IPS-20b (cell line): ENCODE data around the gene TEX14.
"Not testable (repeated sequence)": the region's sequence is repeated elsewhere in the genome, so short reads cannot be mapped to it uniquely, and the experiment has no call there.

Source experiments
- H3K27ac ChIP-seq: one replicate; pipeline ENCODE4 v1.5.1; 2013; ENCODE audit warnings: low read length
- H3K27me3 ChIP-seq: 2 replicates; pipeline ENCODE4 v1.6.1; 2013; ENCODE audit warnings: mild to moderate bottlenecking, low read length, inconsistent platforms; ENCODE audit not compliant: insufficient read depth
- H3K36me3 ChIP-seq: 2 replicates; pipeline ENCODE4 v1.6.1; 2013; ENCODE audit warnings: low read depth, mild to moderate bottlenecking, inconsistent platforms, low read length, moderate library complexity; ENCODE audit not compliant: insufficient read depth
- H3K4me1 ChIP-seq: 2 replicates; pipeline ENCODE4 v1.6.1; 2013; ENCODE audit warnings: mild to moderate bottlenecking, control low read depth, inconsistent platforms, low read length, moderate library complexity; ENCODE audit not compliant: insufficient read depth
- H3K4me3 ChIP-seq: 2 replicates; pipeline ENCODE4 v1.5.1; 2013; ENCODE audit warnings: mild to moderate bottlenecking, low read length, inconsistent platforms
- H3K9ac ChIP-seq: 2 replicates; pipeline ENCODE4 v1.6.1; 2013; ENCODE audit warnings: low read depth, mild to moderate bottlenecking, inconsistent platforms, low read length, moderate library complexity
- H3K9me3 ChIP-seq: 2 replicates; pipeline ENCODE4 v1.6.1; 2013; ENCODE audit warnings: mild to moderate bottlenecking, low read depth, low read length, inconsistent platforms; ENCODE audit not compliant: insufficient read depth

The TEX14 gene

DNA sequence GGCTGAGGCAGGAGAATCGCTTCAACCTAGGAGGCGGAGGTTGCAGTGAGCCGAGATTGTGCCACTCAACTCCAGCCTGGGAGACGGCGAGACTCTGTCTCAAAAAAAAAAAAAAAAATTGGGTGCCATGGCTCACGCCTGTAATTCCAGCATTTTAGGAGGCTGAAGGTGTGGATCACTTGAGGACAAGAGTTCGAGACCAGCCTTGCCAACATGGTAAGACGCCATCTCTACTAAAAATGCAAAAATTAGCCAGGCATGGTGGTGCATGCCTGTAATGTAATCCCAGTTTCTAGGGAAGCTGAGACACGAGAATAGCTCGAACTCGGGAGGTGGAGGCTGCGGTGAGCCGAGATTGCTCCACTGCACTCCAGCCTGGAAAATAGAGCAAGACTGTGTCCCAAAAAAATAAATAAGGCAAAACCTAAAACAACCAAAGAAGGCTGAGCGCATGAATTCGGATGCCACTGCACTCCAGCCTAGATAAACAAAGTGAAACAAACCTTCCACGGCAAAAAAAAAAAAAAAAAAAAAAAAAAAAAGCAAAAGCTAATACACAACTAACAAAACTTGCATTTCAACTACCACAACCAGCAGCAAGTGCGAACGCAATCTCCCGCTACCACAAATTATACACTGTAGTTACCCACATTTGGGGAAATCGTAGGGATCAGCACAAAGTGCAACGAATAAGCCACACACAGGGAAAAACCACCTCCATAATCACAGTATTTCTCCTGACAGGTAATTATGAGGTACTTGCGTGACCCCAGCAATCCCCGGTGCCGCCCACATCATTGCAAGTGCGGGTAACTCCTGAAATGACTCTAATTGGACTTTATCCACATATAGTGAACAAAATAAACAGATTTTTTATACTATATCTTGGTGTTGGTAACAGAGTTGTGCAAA, 25.6 kb downstream of the TEX14 start:
- Histone ChIP-seq H3K9me3 (no peaks in the 10 kb centered on the region), H3K4me3 (no peak overlapping the region), H3K36me3 (no peaks in the 10 kb centered on the region), H3K27me3 (no peaks in the 10 kb centered on the region), H3K4me1 (no peaks in the 10 kb centered on the region), H3K9ac (no peak overlapping the region), H3K27ac (no peak overlapping the region)

DNA sequence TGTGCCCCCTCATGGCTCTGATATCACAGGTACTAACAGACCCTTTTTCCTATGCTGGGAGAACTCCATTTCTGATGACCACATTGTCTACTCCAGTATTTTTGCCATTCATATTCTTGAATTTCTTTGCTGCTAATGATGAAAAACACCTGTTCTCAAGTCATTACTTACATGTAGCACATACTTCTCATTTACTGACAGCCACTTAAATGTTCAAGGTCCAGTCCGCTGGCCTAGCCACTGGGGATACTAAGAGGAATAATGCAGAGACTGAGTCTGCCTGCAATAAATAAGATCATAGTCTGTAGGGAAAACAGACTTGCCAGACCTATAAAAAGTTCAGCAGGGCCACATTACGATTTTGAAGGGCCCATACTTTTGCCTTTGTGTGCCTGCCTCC, 27.5 kb downstream of the TEX14 start:
- H3K27ac ChIP-seq = no peak overlapping the region
- H3K27me3 ChIP-seq = no peaks in the 10 kb centered on the region

DNA sequence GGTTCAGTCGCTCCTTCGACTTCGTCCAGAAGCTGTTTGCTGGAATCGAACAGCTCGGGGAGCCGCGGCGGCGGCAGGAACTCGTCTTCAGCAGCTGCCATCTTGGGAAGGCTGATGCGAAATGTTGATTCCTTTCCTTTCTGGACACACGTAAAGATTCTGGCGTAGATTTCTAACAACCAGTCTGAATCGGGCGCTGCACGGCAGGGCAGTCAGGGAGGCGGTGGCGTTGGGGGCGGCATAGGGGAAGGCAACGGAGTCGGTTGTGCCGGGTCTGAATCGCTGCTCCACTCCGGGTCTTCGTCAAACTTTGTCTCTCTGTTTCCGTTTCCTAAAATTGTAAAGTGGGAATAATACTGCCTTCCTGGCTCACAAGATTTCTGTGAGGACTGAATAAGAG, 30.3 kb downstream of the TEX14 start:
- no peaks in the 10 kb centered on the region for H3K9me3 ChIP-seq
- peaks cover 8% of the 10 kb centered on the region; the same call in 1 of the 2 replicates for H3K4me1 ChIP-seq
- H3K36me3 ChIP-seq = no peaks in the 10 kb centered on the region
- no peak overlapping the region for H3K9ac ChIP-seq
- H3K27me3 ChIP-seq = no peaks in the 10 kb centered on the region
- H3K4me3 ChIP-seq = no peak overlapping the region
- no peak overlapping the region for H3K27ac ChIP-seq

More for the DNA sequence above, 27.5 kb downstream of the TEX14 start:
- Histone ChIP-seq H3K9ac (no peak overlapping the region), H3K4me3 (no peak overlapping the region), H3K36me3 (no peaks in the 10 kb centered on the region), H3K9me3 (no peaks in the 10 kb centered on the region), H3K4me1 (no peaks in the 10 kb centered on the region)

DNA sequence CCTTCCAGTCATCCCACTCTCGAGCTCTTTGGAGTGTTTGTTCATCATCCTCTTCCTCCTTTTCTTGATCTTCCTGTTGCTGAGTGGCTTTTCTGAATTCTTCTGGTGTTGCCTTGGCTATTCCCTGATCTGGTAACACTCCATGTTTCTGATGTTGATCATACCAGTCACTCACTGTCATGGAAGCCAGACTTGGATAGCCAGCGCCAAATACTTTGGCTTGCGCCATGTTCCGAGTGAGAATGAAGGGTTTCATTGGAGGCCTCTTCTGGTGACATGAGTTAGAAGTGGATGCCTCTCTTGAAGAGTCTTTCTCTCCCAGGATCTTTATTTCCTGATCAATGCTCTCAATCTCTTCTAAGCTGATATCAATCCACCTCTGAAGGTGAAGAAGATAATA, 31.2 kb downstream of the TEX14 start:
- Histone ChIP-seq H3K27me3 (no peaks in the 10 kb centered on the region), H3K9me3 (no peaks in the 10 kb centered on the region), H3K27ac (no peak overlapping the region), H3K4me3 (no peak overlapping the region), H3K36me3 (no peaks in the 10 kb centered on the region), H3K9ac (no peak overlapping the region), H3K4me1 (peaks cover 8% of the 10 kb centered on the region; the same call in 1 of the 2 replicates)

DNA sequence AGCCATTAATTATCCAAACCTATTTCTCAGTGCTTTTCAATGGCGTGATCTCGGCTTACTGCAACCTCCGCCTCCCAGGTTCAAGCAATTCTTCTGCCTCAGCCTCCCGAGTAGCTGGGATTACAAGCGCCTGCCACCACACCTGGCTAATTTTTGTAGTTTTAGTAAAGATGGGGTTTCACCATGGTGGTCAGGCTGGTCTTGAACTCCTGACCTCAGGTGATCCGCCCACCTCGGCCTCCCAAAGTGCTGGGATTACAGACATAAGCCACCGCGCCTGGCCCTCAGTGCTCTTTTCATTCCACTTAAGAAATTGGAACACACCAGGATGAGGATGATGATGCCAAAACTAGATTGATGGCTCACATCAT, 32.1 kb downstream of the TEX14 start:
- H3K36me3 ChIP-seq, H3K9me3 ChIP-seq, H3K4me1 ChIP-seq, H3K27ac ChIP-seq, H3K27me3 ChIP-seq: not testable (repeated sequence)
- H3K4me3 ChIP-seq = peak overlapping the region; percentile 66
- peak overlapping the region; percentile 88; the same call in 1 of the 2 replicates for H3K9ac ChIP-seq

DNA sequence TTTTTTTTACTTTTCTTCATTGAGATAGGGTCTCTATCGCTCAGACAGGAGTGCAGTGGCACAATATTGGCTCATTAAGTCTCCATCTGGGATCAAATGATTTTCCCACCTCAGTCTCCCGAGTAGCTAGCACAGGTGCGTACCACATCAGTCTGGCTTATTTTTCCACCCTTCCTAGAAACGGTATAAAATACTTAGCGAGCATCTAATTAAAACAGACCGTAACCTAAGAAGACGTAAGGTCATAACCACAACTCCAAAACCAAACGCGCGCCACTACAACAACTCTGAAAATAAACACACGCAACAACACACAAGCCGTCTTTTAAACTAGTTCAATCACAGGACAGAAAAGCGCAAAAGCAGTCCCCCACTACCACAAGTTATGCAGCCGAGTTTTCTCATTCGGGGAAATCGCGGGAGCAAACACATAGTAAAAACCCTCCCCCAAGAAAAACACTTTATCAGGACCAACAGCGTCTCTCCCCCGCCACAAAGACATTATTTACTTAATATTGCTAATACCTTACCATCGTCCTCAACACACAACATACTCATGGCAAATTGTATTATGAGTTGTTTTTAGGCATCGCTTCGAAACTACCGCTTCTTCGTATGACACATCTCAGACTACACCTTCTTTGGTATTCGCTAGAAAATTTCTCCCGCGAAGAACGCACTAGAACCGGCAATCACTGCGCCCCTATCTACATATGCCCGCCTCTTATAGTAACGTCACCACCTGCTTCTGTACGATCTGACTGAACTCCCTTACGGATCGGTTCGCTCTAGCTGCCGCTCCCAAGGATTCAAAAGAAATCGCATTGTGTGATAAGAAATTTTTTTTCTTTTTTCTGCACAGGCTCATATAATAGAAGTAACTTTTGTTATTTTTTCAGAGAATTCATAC, 32.8 kb downstream of the TEX14 start:
- H3K4me1 ChIP-seq = peaks cover 8% of the 10 kb centered on the region; the same call in 1 of the 2 replicates
- H3K4me3 ChIP-seq = peak overlapping the region; percentile 66
- no peaks in the 10 kb centered on the region for H3K27me3 ChIP-seq
- H3K36me3 ChIP-seq = no peaks in the 10 kb centered on the region
- peak overlapping the region; percentile 88 for H3K9ac ChIP-seq
- no peaks in the 10 kb centered on the region for H3K9me3 ChIP-seq
- H3K27ac ChIP-seq = peak overlapping the region; percentile 75

DNA sequence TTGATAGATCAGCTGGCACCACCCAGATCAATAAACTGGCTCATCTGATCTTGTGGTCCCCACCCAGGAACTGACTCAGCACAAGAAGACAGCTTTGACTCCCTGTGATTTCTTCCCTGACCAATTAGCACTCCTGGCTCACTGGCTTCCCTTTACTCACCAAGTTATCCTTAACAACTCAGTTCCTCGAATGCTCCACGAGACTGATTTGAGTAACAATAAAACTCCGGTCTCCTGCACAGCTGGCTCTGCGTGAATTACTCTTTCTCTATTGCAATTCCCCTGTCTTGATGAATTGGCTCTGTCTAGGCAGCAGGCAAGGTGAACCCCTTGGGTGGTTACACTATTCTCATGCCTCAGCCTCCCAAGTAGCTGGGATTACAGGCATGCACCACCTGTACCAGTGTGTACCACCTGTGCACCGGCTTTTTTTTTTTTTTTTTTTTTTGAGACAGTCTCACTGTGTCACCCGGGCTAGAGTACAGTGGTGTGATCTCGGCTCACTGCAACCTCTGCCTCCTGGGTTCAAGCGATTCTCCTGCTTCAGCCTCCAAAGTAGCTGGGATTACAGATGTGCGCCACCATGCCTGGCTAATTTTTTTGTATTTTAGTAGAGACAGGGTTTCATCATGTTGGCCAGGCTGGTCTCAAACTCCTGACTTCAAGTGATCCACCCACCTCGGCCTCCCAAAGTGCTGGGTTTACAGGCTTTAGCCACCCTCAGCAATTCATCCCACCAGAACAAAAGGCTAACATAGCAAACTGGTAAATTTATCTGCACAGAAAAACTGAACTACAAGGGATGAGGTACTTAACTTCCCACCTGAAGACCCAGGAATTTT, 33.7 kb downstream of the TEX14 start:
- not testable (repeated sequence) for H3K36me3 ChIP-seq, H3K9me3 ChIP-seq, H3K27me3 ChIP-seq, H3K4me1 ChIP-seq, H3K27ac ChIP-seq
- peak overlapping the region; percentile 53; the same call in 1 of the 2 replicates for H3K9ac ChIP-seq
- H3K4me3 ChIP-seq = peak overlapping the region; percentile 38; the same call in 1 of the 2 replicates

DNA sequence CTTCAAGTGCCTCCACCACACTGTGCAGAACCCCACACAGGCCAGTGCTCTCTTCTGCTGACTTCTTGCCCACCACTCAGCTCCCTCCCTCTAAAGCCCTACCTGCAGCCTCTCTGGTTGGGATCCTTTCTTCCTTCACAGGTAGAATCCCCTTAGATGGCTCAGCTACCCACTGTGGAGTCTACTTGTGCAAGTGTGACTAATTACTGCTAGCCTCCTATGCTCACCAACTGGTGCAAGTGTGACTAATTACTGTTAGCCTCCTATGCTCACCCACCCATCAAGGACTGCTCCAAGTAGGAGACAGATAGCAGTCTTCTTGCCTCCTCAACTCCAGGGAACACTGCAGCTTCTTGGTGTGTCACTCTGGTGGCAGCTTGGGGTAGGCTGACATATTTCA, 43.6 kb downstream of the TEX14 start:
- Histone ChIP-seq H3K9me3 (no peaks in the 10 kb centered on the region), H3K4me1 (no peaks in the 10 kb centered on the region), H3K36me3 (no peaks in the 10 kb centered on the region), H3K9ac (no peak overlapping the region), H3K27ac (no peak overlapping the region), H3K4me3 (no peak overlapping the region), H3K27me3 (no peaks in the 10 kb centered on the region)

DNA sequence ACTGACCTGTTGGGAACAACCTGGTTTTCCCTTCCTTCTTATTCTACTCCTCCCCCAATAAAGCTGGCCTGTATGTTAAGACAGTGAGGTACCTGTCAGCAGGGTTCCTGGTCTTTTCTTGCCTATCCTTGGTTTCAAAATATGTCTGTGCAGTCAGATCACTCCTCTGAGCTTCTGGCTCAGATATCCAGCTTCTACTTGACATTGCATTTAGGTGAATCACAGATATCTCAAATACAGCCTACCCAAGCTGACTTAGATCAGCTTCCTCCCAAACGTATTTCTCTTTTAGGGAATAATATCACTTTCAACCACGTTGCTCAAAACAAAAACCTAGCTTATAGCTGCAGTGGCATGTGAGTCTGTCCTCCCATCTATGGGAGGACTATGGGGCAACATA, 48.7 kb downstream of the TEX14 start:
- Histone ChIP-seq H3K9me3 (no peaks in the 10 kb centered on the region), H3K27me3 (no peaks in the 10 kb centered on the region), H3K9ac (no peak overlapping the region), H3K4me1 (no peaks in the 10 kb centered on the region), H3K4me3 (no peak overlapping the region), H3K36me3 (no peaks in the 10 kb centered on the region), H3K27ac (no peak overlapping the region)

DNA sequence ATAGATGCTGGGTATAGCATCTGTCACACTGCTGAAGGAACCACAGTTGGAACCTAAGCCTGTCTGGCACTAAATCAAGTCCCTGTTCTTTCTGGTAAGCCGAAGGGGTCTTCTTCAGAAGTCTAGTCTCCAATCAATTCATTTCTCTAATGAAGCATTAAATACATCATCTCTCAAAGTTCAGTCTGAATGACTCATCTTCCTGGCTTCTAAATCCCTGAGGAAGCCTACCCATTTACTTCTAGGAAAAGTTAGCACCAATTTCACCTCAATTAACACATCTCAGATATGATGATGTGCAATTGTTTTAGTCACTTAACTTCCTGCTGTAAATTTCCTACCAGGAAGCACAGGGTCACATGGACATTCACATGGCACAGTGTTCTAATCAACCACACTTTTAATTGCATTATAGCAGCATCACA, 49.9 kb downstream of the TEX14 start:
- no peaks in the 10 kb centered on the region for H3K9me3 ChIP-seq
- H3K27me3 ChIP-seq = no peaks in the 10 kb centered on the region
- H3K9ac ChIP-seq = no peak overlapping the region
- H3K4me3 ChIP-seq = no peak overlapping the region
- H3K4me1 ChIP-seq = no peaks in the 10 kb centered on the region
- no peak overlapping the region for H3K27ac ChIP-seq
- H3K36me3 ChIP-seq = no peaks in the 10 kb centered on the region

DNA sequence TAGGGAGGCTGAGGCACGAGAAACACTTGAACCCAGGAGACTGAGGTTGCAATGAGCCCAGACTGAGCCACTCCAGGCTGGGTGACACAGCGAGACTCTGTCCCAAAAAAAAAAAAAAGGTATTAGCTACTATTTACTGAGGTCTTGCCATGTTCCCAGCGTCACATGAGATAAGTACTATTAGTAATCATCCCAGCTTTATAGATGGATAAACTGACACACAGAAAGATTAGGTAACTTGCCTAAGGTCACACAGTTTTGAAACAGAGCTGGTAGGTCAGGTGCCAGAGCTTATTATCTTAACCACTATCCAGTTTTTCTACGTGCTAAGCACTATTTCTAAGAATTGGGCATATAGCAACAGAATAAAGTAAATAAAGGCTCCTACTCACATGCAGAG, 51.6 kb downstream of the TEX14 start:
- H3K27me3 ChIP-seq = no peaks in the 10 kb centered on the region

More for the DNA sequence above, 51.6 kb downstream of the TEX14 start:
- Histone ChIP-seq H3K4me3 (no peak overlapping the region), H3K9me3 (no peaks in the 10 kb centered on the region), H3K4me1 (no peaks in the 10 kb centered on the region), H3K27ac (no peak overlapping the region), H3K36me3 (no peaks in the 10 kb centered on the region), H3K9ac (no peak overlapping the region)
